ENCODE measurements around the gene ZBED4.
A peak's percentile ranks its signal among the peaks of the same experiment; 100 is the strongest.

Gene ZBED4

DNA sequence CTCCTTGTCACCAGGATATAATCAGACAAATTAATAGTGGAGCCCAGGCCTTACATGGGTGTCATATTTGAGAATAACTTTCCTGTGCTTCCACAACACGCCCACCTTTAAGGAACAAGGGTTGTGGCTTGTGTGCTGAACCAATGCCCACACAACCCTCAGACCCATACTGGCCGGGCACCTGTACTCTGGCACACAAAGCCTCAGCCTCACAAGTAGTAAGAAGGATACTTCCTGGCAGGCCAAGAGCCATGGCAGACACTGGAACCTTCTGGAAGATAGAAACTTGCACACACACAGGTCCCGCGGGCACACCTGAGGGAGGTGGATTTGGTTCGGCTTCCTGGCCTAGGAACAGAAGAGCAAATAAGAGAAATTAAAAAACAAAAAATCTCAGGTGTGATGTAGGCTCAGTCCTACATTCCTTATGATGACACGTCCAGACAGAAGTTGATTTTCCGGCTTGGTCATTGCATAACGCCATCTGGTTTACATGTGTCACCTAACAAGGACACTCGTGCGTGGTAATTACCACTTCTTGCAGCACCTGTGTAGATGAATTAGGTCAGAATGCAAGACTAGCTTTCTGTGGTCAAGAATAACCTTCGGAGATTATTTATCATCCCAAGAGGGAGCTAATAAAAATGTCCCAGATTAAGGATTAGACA is 20.2 kb upstream of the ZBED4 start:
- H3K4me1 ChIP-seq (ENCODE audit: control insufficient read depth in 2 of 2, insufficient read depth in 1 of 2, low read depth in 1 of 2, low read length in 2 of 2): no peaks in the 10 kb centered on the region
- H3K36me3 ChIP-seq (replicated peaks in 1 of 2; ENCODE audit: control insufficient read depth in 2 of 2, insufficient read depth in 2 of 2, low read length in 2 of 2): no peaks in the 10 kb centered on the region
- no peak for DNase-seq (ENCODE audit: low spot score)
- H3K9ac ChIP-seq (ENCODE audit: low read depth, low read length, poor library complexity): no peak overlapping the region
- H3K27me3 ChIP-seq (ENCODE audit: control insufficient read depth in 3 of 3, insufficient read depth in 3 of 3, low read depth in 1 of 3, low read length in 3 of 3): peaks cover 0 to 12% (median 0%) of the 10 kb centered on the region in 3 experiments
- no peak overlapping the region for H2BK120ac ChIP-seq (ENCODE audit: low read depth, low read length)
- no peak overlapping the region for H2BK15ac ChIP-seq (ENCODE audit: low read length)
- no peaks in the 10 kb centered on the region for H3K79me1 ChIP-seq (ENCODE audit: low read depth, low read length)
- no peak overlapping the region for H3K4ac ChIP-seq (ENCODE audit: low read length)
- H3K27ac ChIP-seq (replicated peaks; ENCODE audit: low read length): no peak overlapping the region
- H2BK12ac ChIP-seq (ENCODE audit: low read length): no peak overlapping the region
- no peak overlapping the region for H3K4me3 ChIP-seq (ENCODE audit: low read length in 2 of 2)
- no peak overlapping the region for H3K14ac ChIP-seq (ENCODE audit: low read length)
- no peak overlapping the region for H4K91ac ChIP-seq (ENCODE audit: low read depth, low read length, poor library complexity)
- peaks cover 7 to 24% of the 10 kb centered on the region in 2 donors for H3K9me3 ChIP-seq (replicated peaks in 1 of 2; ENCODE audit: control insufficient read depth in 2 of 2, insufficient read depth in 1 of 2, low read depth in 1 of 2, low read length in 2 of 2)
- H3K4me2 ChIP-seq (ENCODE audit: insufficient read depth, low read length, poor library complexity, severe bottlenecking): no peak overlapping the region
- no CpG with 5 or more reads among the region's 11 CpGs for WGBS, 2 donors (ENCODE audit: extremely low coverage in 2 of 2, insufficient read length in 2 of 2, insufficient replicate concordance in 1 of 2)
- H4K8ac ChIP-seq (ENCODE audit: low read depth, low read length): no peak overlapping the region
- H3K18ac ChIP-seq (ENCODE audit: low read length): no peak overlapping the region
- no peak overlapping the region for H2AFZ ChIP-seq (ENCODE audit: low read length)
- H2BK5ac ChIP-seq (ENCODE audit: low read length): no peak overlapping the region
- no peak overlapping the region for H2AK5ac ChIP-seq (ENCODE audit: low read depth, low read length)
- H3K23ac ChIP-seq (ENCODE audit: low read depth, low read length, poor library complexity): no peak overlapping the region

DNA sequence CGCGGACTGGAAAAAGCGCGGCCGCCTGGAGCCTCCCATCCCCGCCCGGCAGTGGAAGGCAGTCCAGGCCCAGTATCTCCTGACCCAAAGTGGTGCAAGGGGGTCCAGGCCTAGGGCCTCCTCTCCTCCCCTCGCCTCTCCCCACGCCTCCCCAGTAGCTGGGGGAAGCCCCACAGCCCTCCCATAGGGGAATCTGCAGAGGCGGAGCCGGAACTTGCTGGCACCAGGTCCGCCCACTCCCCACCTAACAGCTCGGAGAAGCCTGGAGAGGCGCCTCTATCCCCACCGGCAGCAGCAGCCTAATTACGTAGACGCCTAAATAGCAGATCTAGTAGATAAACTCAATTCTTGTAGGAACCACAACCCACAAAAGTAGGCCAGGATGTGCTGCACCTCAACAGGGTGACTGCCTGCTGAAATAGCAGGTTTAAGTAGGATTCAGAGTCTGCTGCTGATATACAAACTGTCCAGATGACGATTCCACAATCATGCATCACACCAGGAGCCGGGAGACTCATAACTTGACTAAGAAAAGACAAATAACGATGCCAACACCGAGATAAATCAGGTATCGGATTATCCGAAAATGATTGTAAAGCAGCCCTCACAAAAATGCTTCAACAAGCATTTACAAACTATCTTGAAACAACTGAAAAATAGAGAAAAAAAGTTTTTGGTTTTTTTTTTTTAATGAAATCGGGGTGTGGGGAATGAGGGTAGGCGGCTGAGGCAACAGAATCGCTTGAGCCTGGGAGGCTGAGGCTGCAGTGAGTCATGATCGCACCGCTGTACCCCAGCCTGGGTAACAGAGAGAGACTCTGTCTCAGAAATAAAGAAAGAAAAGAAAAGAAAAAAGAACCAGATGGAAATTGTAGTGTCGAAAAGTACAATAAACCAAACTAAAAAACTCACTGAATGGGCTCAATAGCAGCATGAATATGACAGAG is 14.6 kb upstream of the ZBED4 start:
- Histone ChIP-seq H2AFZ (ENCODE audit: low read length) (peak overlapping the region; percentile 59), H3K27me3 (ENCODE audit: control insufficient read depth in 3 of 3, insufficient read depth in 3 of 3, low read depth in 1 of 3, low read length in 3 of 3) (peaks cover 0 to 18% (median 0%) of the 10 kb centered on the region in 3 experiments), H4K8ac (ENCODE audit: low read depth, low read length) (no peak overlapping the region), H2BK15ac (ENCODE audit: low read length) (no peak overlapping the region), H3K79me1 (ENCODE audit: low read depth, low read length) (no peaks in the 10 kb centered on the region), H3K4me1 (ENCODE audit: control insufficient read depth in 2 of 2, insufficient read depth in 1 of 2, low read depth in 1 of 2, low read length in 2 of 2) (no peaks in the 10 kb centered on the region), H3K18ac (ENCODE audit: low read length) (peak overlapping the region; percentile 88), H2AK5ac (ENCODE audit: low read depth, low read length) (no peak overlapping the region), H4K91ac (ENCODE audit: low read depth, low read length, poor library complexity) (no peak overlapping the region), H3K4me2 (ENCODE audit: insufficient read depth, low read length, poor library complexity, severe bottlenecking) (no peak overlapping the region), H3K14ac (ENCODE audit: low read length) (no peak overlapping the region), H2BK120ac (ENCODE audit: low read depth, low read length) (no peak overlapping the region), H3K23ac (ENCODE audit: low read depth, low read length, poor library complexity) (peak overlapping the region; percentile 81), H2BK12ac (ENCODE audit: low read length) (no peak overlapping the region), H3K27ac (replicated peaks; ENCODE audit: low read length) (peak overlapping the region; percentile 22), H3K36me3 (replicated peaks in 1 of 2; ENCODE audit: control insufficient read depth in 2 of 2, insufficient read depth in 2 of 2, low read length in 2 of 2) (no peaks in the 10 kb centered on the region), H3K4me3 (ENCODE audit: low read length in 2 of 2) (no peak overlapping the region), H2BK5ac (ENCODE audit: low read length) (no peak overlapping the region), H3K9me3 (replicated peaks in 1 of 2; ENCODE audit: control insufficient read depth in 2 of 2, insufficient read depth in 1 of 2, low read depth in 1 of 2, low read length in 2 of 2) (peaks cover 4 to 5% of the 10 kb centered on the region in 2 donors), H3K9ac (ENCODE audit: low read depth, low read length, poor library complexity) (no peak overlapping the region), H3K4ac (ENCODE audit: low read length) (no peak overlapping the region)
- 100% methylated on average over 1 of the region's 29 CpGs; no CpG with 5 or more reads in 1 of the 2 donors for WGBS, 2 donors (ENCODE audit: extremely low coverage in 2 of 2, insufficient read length in 2 of 2, insufficient replicate concordance in 1 of 2)
- DNase-seq (ENCODE audit: low spot score): no peak

DNA sequence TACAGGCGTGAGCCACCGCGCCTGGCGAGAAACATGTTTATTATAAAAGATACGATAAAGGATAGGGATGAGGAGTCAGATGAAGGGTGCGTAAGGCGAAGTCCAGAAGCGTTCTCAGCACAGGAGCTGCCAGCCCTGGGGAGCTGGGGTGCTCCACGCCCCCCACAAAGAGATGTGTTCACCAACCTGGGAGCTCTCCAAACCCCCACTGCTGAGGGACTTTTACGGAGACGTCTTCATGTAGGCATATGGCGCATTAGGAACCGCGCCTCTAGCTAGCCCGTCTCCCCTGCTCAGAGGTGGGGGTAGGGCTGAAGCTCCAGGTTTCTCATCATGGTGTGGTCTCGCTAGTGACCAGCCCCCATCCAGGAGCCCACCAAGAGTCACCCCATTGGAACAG is 8.4 kb upstream of the ZBED4 start:
- Histone ChIP-seq H2BK5ac (ENCODE audit: low read length) (no peak overlapping the region), H3K79me1 (ENCODE audit: low read depth, low read length) (peaks cover 1% of the 10 kb centered on the region), H2BK12ac (ENCODE audit: low read length) (no peak overlapping the region), H3K9ac (ENCODE audit: low read depth, low read length, poor library complexity) (no peak overlapping the region), H3K4me2 (ENCODE audit: insufficient read depth, low read length, poor library complexity, severe bottlenecking) (no peak overlapping the region), H3K23ac (ENCODE audit: low read depth, low read length, poor library complexity) (no peak overlapping the region), H3K36me3 (replicated peaks in 1 of 2; ENCODE audit: control insufficient read depth in 2 of 2, insufficient read depth in 2 of 2, low read length in 2 of 2) (no peaks in the 10 kb centered on the region), H3K27me3 (ENCODE audit: control insufficient read depth in 3 of 3, insufficient read depth in 3 of 3, low read depth in 1 of 3, low read length in 3 of 3) (peaks cover 31 to 69% (median 52%) of the 10 kb centered on the region in 3 experiments), H2AFZ (ENCODE audit: low read length) (no peak overlapping the region), H3K18ac (ENCODE audit: low read length) (no peak overlapping the region), H4K91ac (ENCODE audit: low read depth, low read length, poor library complexity) (no peak overlapping the region), H3K27ac (replicated peaks; ENCODE audit: low read length) (no peak overlapping the region), H3K4me1 (ENCODE audit: control insufficient read depth in 2 of 2, insufficient read depth in 1 of 2, low read depth in 1 of 2, low read length in 2 of 2) (peaks cover 0 to 4% of the 10 kb centered on the region in 2 donors), H2BK120ac (ENCODE audit: low read depth, low read length) (no peak overlapping the region), H2AK5ac (ENCODE audit: low read depth, low read length) (no peak overlapping the region), H3K4ac (ENCODE audit: low read length) (no peak overlapping the region), H3K14ac (ENCODE audit: low read length) (no peak overlapping the region), H2BK15ac (ENCODE audit: low read length) (no peak overlapping the region), H3K4me3 (ENCODE audit: low read length in 2 of 2) (no peak overlapping the region), H4K8ac (ENCODE audit: low read depth, low read length) (no peak overlapping the region), H3K9me3 (replicated peaks in 1 of 2; ENCODE audit: control insufficient read depth in 2 of 2, insufficient read depth in 1 of 2, low read depth in 1 of 2, low read length in 2 of 2) (peaks cover 0 to 4% of the 10 kb centered on the region in 2 donors)
- DNase-seq (ENCODE audit: low spot score): no peak
- 100% methylated on average over 1 of the region's 16 CpGs; no CpG with 5 or more reads in 1 of the 2 donors for WGBS, 2 donors (ENCODE audit: extremely low coverage in 2 of 2, insufficient read length in 2 of 2, insufficient replicate concordance in 1 of 2)

Measured in neuronal stem cell (in vitro differentiated cells).